GM21619 (cell line): Measurements from ENCODE around the gene HSPG2.
"Not testable (repeated sequence)": the region's sequence is repeated elsewhere in the genome, so short reads cannot be mapped to it uniquely, and the experiment has no call there.

Experiments used
- ATAC-seq: cut with Tn5 transposase; IDR thresholded peaks from one replicate; pipeline ENCODE4 v1.9.1; 2021; ENCODE audit not compliant: unreplicated experiment

HSPG2 gene

GRCh38 chr1:21813542-21813941 lies 123.6 kb downstream of the HSPG2 start:
- ATAC-seq, result no peak

DNA sequence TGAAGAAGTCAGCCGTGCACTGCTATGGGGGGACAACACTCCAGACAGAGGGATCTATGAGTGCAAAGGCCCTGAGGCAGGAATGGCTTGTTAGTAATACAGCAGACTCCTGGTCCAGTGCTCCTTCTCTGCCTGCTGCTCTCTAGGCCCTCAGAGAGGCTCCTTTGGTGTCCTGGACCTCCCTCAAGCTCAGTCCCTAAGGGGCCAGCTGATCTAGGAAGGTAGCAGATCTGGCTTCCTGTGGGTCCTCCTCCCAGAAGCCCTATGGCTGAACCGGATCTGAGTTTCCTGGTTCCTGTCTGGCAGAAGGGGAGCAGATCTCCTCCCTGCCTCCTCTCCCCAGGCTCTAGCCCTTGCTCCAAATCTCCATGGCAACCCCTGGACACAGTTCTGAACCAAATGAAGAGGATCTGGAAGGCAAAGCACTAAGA lies 125.2 kb downstream of the HSPG2 start, which contains the start of gene LDLRAD2:
Gene LDLRAD2 (plus strand): TSS at position 391 of the 431 bp plus-strand sequence. CDS start 187 bp downstream, outside the sequence.
- no peak for ATAC-seq

DNA sequence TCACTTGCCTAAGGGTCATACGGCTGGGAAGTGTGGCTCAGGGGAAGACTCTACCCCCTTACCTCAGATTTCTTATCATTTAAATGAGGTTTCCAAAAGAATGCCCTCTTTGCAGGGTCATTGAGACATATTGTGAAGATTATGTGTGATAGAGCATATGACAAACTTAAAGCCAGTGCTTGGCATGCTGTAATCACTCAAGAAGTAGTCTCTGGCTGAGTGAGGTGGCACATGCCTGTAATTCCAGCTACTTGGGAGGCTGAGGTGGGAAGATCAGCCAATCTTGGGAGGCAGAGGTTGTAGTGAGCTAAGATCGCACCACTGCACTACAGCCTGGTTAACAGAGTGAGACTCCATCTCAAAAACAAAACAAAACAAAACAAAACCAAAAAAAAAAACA lies 132.6 kb downstream of the HSPG2 start:
- no peak for ATAC-seq

GRCh38 chr1:21801100-21801499 lies 136.0 kb downstream of the HSPG2 start:
- ATAC-seq, result no peak

DNA sequence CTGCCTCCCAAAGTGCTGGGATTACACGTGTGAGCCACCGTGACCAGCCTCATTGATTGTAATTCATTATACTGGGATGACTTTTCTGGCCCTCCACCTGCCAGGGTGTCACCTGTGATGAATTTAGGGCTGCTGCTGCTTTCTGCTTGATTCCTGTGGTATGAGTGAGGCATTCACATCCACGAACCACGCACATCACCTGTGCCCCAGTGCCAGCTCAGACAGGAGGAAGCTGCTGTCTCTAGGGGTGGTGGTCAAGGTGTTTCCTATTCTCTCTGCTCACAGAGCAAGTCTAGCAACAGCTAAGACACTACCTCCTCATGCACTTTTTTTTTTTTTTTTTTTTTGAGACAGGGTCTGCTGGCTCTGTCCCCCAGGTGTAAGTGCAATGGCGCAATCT lies 137.4 kb downstream of the HSPG2 start:
- no peak for ATAC-seq

DNA sequence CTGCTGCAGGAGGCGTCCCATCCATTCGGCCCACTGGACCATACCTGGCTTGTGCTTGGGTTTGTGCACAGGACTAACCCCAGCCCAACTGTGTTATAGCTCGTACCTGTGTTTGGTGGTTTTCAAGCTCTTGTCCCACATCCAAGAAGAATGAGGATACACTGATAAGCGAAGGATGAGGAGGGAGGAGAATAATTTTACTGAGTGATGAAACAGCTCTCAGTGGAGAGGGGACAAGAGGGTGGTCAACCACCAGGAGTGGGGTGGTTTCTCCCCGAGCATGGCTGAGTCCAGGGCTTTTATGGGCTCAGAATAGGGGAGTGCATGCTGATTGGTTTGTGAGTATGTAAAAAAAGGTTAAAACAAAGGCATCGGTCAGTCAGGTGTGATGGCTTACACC lies 142.0 kb downstream of the HSPG2 start:
- ATAC-seq, result no peak

GRCh38 chr1:21794656-21795055 lies 142.5 kb downstream of the HSPG2 start:
- no peak for ATAC-seq

- ATAC-seq, result no peak
These were observed 144.0 kb downstream of the HSPG2 start for GRCh38 chr1:21793104-21793503.

- no peak for ATAC-seq
These were observed 150.5 kb downstream of the HSPG2 start for GRCh38 chr1:21786640-21787039.

DNA sequence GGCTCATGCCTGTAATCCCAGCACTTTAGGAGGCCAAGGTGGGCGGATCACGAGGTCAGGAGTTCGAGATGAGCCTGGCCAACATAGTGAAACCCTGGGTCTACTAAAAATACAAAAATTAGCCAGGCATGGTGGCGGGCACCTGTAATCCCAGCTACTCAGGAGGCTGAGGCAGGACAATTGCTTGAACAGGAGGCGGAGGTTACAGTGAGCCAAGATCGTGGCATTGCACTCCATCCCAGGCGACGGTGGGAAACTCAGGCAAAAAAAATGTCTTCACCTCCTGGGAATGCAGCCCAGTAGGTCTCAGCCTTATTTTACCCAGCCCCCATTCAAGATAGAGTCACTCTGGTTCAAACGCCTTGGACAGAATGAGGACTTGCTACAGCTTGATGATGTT lies 151.3 kb downstream of the HSPG2 start:
- ATAC-seq, result not testable (repeated sequence)

GRCh38 chr1:21783679-21784603 lies 153.2 kb downstream of the HSPG2 start:
- no peak for ATAC-seq

DNA sequence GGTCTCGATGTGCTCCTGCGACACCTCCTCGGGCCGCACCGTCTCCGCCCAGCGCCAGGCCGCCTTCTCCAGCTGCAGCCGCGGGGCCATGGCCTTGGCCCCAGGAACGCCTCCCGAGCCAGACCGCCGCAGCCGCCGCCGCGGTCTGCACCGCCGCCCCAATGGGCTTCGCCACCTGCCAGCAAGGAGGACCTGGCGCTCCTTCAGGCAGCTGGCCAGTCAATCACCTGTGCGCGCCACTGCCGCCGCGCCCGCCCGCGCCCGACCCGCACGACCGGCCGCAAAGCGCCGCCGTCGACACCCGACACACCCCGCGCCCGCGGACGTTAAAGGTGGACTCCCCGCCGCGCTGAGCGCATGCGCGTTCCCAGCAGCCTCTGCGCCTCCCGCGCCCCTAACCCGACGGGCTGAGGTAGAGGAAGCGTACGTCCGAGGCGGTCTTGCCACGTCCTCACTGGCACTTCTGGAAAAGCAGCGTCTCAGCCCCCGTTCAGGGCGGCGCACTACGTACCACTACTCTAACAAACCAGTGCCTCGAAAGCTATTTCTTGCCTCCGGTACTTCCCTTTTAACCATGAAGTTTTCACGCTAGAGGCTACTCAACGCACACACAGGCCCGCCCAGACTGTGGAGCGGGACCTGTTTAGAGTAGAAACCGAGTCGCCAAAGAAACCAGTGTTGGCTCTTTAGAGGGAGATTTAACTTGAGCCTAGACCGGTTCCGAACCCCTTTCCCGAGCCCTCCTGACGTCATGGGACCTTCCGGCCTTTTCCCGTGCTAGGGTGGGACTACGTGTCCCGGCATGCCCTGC lies 154.0 kb downstream of the HSPG2 start, which contains the start of gene USP48:
Gene USP48 (minus strand): TSS at position 282 of the 811 bp plus-strand sequence. CDS start 192 bp downstream, at position 90.
- peak; percentile 55 for ATAC-seq

GRCh38 chr1:21782349-21782867 lies 154.7 kb downstream of the HSPG2 start:
- peak; percentile 15 for ATAC-seq

DNA sequence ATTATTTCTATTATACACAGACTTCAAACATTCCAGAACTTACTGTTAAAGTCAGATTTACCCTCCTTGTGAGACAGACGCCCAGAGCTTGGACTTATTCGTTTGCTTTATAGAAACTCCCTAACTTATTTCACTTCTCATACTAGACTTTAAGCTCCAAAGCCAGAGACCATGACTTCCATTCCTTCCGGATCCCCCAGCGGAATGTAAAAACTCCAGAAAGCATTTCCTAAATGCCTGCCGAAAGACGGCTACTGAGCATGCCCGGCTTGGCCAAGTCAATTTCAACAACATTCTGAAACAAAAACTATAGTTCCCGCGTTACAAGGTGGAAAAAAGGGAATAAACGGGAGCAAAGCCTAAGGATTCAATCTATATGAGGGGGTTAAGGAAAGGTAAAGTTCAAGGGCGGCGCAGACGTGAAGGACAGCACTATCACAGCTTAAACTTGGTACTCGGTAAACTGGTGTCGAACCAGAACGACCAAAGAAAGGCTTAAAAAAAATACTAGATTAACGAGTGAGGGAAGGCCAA lies 155.2 kb downstream of the HSPG2 start:
- ATAC-seq, result peak; percentile 12

DNA sequence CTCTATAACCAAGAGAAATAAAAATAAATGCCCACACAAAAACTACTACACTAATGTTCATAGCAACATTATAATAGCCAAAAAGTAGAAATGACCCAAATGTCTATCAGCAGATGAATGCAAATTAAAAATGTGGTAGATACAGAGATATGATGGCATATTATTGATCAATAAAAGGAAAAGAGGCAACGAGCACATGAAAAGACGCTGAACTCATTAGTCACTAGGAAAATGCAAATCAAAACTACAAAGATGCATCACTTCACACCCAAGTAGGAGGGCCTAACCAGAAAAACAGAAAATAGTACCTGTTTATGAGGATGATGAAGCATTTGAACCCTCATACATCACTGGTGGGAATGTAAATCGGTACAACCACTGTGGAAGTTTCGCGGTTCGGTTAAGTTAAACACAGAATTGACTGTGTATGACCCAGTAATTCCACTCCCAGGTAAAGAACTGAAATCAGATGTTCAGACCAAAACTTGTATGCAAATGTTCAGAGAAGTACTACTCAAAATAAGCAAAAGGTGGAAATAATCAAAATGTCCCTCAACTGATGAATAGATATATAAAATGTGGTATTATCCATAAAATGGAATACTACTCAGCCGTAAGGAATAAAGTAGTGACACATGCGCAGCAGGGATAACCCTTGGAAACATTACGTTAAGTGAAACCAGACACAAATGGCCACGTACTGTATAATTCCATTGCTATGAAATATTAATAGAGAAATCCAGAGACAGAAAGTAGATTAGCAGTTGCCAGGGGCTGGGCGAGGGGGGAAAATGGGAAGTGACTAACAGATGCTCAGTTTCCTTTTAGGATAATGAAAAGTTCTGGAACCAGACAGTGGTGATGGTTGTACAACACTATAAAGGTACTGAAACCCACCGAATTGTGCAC lies 157.2 kb downstream of the HSPG2 start:
- ATAC-seq, result peak; percentile 34

- no peak for ATAC-seq
These were observed 158.7 kb downstream of the HSPG2 start for GRCh38 chr1:21778405-21778727.

GRCh38 chr1:21776925-21777324 lies 160.2 kb downstream of the HSPG2 start:
- ATAC-seq, result not testable (repeated sequence)

GRCh38 chr1:21775985-21776562 lies 161.0 kb downstream of the HSPG2 start:
- ATAC-seq, result no peak

- ATAC-seq, result no peak
These were observed 161.6 kb downstream of the HSPG2 start for GRCh38 chr1:21775550-21775914.
